SKM-1 (cell line): ENCODE measurements around the gene CYP3A5.

Experiments used
- DNase-seq: peaks from one replicate; lab custom pipeline; 2025; ENCODE audit not compliant: unreplicated experiment; lab: John Stamatoyannopoulos, UW

CYP3A5 gene

DNA sequence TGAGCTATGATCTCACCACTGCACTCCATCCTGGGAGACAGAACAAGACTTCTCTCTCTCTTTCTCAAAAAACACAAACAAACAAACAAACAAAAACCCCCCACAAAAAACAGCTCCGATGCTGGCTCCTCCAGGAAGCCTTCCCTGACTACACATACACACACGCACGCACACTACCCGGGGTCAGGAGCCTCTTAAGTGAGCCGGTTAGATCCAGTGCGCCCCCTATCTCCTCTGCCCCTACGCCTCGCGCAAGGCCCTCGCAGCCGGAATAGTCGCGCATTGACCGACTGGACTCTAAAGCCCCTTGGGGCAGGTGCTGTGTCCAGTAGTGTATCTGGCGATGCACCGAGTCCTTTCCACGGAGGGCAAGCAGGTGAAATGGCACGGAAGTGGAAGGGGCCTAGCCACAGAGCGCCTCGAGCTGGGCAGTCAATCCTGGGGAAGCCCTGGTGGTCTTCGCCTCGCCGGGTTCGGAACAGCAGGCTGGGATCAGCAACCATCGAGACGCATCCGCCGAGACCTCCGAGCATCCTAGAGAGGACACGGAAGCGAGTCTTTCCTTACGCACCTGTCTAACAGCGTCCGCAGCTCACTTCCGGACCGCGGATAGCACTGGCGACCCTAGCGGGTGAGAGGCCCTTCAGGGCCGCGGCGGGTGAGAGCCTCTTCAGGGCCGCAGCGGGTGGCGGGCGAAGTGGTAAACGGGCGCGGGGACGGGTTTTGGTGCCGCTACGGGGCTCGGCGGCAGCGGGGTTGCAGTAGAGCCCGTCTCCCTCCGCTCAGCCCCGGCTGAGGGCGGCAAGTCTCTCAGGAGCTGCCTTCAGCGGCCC lies 63.2 kb downstream of the CYP3A5 start, which contains the start of gene ZSCAN25:
Gene ZSCAN25, plus strand, starts transcription at position 588 of the 833 bp plus-strand sequence. CDS start 2,661 bp downstream, outside the sequence.
- peak; percentile 91 for DNase-seq

DNA sequence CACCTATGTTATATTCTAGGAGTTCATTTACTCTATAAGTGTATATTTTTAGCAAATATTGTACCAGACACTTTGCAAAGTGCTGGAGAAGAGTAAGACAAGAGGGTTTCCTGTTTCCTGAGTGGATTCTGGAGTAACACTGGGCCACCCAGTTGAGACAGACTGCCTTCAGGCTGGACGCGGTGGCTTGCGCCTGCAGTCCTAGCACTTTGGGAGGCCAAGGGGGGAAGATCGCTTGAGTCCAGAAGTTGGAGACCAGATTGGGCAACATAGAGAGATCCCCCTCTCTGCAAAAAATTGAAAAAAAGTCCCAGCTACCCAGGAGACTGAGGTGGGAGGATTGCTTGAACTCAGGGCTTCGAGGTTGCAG lies 63.8 kb downstream of the CYP3A5 start:
- DNase-seq = no peak

DNA sequence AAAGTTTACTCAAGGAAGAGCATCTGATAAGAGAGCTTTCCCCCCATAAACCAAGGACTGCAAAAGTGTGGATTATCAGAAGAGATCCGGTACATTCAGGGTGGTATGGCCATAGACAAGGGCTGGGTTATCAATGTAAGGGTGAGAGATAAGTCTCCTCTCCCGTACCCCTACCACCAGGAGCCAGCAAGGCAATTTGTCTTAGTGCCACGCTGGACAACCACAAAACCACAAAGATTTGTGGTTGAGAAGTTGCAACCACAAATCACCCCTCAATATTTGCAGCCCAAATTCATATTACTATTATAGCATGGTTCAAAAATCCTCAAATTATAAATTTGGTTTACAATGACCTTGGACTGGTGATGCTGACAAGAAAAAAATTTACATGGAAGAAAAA lies 65.3 kb downstream of the CYP3A5 start:
- DNase-seq = no peak

DNA sequence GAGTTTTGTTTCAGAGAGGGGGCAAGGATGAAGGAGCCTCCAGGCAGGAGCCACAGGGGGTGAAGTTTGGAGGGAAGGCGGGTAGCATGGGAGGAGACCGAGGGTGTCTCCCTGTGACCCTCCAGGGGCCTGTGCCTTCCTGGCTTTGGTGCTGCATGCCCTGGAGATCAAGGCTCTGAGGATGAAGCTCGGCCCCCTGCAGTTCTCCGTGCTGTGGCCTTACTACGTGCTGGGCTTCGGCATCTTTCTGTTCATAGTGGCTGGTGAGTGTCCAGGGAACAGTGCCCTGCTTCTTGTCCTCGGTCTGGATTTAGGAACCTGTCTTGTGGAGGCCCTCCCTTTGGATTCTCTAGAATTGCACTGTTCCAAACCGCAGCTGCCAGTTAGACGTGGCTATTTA lies 72.2 kb downstream of the CYP3A5 start:
- no peak for DNase-seq

DNA sequence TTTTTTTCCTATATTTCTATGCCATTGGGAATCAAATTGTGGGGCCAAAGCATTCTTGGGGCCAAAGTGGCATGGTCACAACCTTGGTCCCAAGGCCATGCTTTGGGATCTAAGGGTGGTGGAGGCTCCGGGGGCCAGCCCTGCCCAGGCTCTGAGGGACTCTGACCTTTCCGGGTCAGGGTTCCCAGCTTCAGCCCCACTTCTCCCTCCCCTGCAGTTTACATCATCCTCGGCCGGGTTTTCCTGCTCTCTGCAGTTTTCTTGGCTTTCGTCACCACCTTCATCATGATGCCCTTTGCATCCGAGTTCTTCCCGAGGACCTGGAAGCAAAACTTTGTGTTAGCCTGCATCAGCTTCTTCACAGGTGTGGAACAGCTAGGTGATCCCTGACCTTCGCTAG lies 73.3 kb downstream of the CYP3A5 start:
- no peak for DNase-seq

DNA sequence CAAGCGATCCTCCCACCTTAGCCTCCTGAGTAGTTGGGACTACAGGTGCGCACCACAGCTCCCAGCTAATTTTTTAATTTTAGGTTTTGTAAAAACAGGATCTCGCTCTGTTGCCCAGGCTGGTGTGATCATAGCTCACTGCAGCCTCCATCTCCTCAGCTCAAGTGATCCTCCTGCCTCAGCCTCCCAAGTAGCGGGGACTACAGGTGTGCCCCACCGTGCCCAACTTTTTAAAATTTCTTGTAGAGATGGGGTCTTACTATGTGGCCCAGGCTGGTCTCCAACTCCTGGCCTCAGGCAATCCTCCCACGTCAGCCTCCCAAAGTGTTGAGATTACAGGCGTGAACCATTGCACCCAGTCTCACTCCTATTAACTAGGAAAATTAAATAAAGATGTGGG lies 74.3 kb downstream of the CYP3A5 start:
- no peak for DNase-seq

DNA sequence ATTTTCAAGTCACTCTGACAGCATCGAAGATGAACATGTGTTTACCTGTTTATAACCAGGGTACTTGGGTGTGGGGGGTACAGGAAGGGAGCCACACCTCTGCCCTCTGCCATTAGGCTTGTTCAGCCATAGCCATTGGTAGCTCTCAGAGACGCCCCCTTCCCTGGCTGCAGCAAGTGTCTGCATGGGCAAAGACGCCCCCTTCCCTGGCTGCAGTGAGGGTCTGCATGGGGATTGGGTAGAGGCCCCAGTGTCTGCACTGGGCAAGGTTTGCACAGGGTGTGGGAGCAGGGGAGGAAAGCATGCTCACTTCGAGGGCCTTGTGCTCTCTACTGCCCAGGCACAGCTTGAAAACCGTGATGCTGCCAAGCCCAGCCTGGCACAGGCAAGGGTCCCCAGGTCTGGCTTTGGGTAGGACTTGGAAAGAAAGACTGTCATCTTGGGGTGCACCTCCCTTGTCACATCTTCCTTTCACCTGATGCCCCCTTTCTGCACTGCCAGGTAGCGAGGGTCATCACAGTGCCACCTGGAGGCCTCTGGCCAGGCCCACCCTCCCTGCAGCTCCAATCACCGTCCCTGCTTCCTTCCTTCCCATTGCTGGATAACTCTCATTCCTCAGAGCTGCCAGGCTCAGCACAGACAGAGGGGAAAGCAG lies 78.0 kb downstream of the CYP3A5 start:
- no peak for DNase-seq

DNA sequence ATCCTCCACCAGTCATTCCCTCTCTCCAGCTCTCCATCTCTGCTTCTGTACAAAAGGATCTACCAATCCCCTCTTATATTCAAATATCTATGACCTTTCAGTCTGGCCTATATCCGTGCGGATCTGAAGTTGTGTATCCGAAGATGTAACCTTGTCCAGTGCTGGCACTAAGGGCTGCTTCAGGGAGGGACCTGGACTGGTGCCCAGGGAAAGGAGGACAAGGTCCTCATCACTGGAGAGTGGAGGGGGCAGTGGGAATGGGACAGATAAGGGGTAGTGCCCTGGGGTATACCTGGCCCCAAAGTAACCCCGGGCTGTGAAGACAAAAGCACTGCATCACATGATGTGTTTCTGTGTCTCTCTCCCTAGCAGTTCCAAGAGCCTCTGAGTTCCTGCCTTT lies 80.0 kb downstream of the CYP3A5 start:
- DNase-seq = no peak
